H9 (cell line): ENCODE data around the gene REG1A. TPM values are rescaled to one million over a fixed set of nuclear protein-coding genes. Genes with fewer than 3 reads are reported as not detected.

Experiments
- DNase-seq: peaks from one replicate; pipeline ENCODE4 v3.0.0-alpha.2; 2017
- H2AFZ ChIP-seq: one replicate; pipeline ENCODE4 v1.6.1; 2013; ENCODE audit warnings: mild to moderate bottlenecking, low read length, control low read depth, moderate library complexity
- H2AK5ac ChIP-seq: 2 replicates; pipeline ENCODE4 v1.6.1; 2013; ENCODE audit warnings: low read length, control low read depth, mixed read lengths; ENCODE audit not compliant: insufficient read length
- H2BK120ac ChIP-seq: one replicate; pipeline ENCODE4 v1.6.1; 2013; ENCODE audit warnings: low read depth, mild to moderate bottlenecking, low read length, control low read depth, inconsistent platforms; ENCODE audit not compliant: poor library complexity, severe bottlenecking
- H2BK12ac ChIP-seq: 2 replicates; pipeline ENCODE4 v1.6.1; 2013; ENCODE audit warnings: low read length, control low read depth, mixed read lengths, low read depth; ENCODE audit not compliant: insufficient read length
- H2BK15ac ChIP-seq: 2 replicates; pipeline ENCODE4 v1.6.1; 2013; ENCODE audit warnings: low read depth, low read length, control low read depth
- H2BK20ac ChIP-seq: one replicate; pipeline ENCODE4 v1.6.1; 2013; ENCODE audit warnings: low read depth, mild to moderate bottlenecking, low read length, control low read depth, inconsistent platforms; ENCODE audit not compliant: poor library complexity, severe bottlenecking
- H2BK5ac ChIP-seq: 2 replicates; pipeline ENCODE4 v1.6.1; 2013; ENCODE audit warnings: low read length, control low read depth, mixed read lengths; ENCODE audit not compliant: insufficient read length
- H3K14ac ChIP-seq: 2 replicates; pipeline ENCODE4 v1.6.1; 2013; ENCODE audit warnings: low read length, control low read depth; ENCODE audit not compliant: insufficient read depth
- H3K18ac ChIP-seq: 2 replicates; pipeline ENCODE4 v1.6.1; 2013; ENCODE audit warnings: low read depth, mild to moderate bottlenecking, mixed read lengths, low read length, control low read depth; ENCODE audit not compliant: insufficient read length
- H3K23ac ChIP-seq: 2 replicates; pipeline ENCODE4 v1.6.1; 2013; ENCODE audit warnings: low read length, control low read depth, mixed read lengths, low read depth; ENCODE audit not compliant: insufficient read length
- H3K23me2 ChIP-seq: 2 replicates; pipeline ENCODE4 v1.6.1; 2013; ENCODE audit warnings: low read depth, mild to moderate bottlenecking, mixed read lengths, low read length, control low read depth; ENCODE audit not compliant: insufficient read length, poor library complexity, severe bottlenecking
- H3K27ac ChIP-seq: 2 replicates; pipeline ENCODE4 v1.5.1; 2013; ENCODE audit warnings: low read length, control low read depth, mixed read lengths, low read depth; ENCODE audit not compliant: insufficient read length
- H3K27me3 ChIP-seq: 2 replicates; pipeline ENCODE4 v1.6.1; 2013; ENCODE audit warnings: low read length, control low read depth, inconsistent platforms; ENCODE audit not compliant: insufficient read depth
- H3K4ac ChIP-seq: 2 replicates; pipeline ENCODE4 v1.6.1; 2013; ENCODE audit warnings: low read depth, mild to moderate bottlenecking, control low read depth, inconsistent platforms, low read length, moderate library complexity
- H3K4me1 ChIP-seq: 2 replicates; pipeline ENCODE4 v1.6.1; 2013; ENCODE audit warnings: low read length, control low read depth, inconsistent platforms; ENCODE audit not compliant: insufficient read depth
- H3K4me2 ChIP-seq: 2 replicates; pipeline ENCODE4 v1.6.1; 2013; ENCODE audit warnings: low read length, control low read depth, mixed read lengths; ENCODE audit not compliant: insufficient read length, insufficient read depth
- H3K56ac ChIP-seq: 2 replicates; pipeline ENCODE4 v1.6.1; 2013; ENCODE audit warnings: low read depth, mild to moderate bottlenecking, mixed read lengths, low read length, control low read depth; ENCODE audit not compliant: insufficient read length
- H3K79me1 ChIP-seq: 2 replicates; pipeline ENCODE4 v1.6.1; 2013; ENCODE audit warnings: low read depth, mild to moderate bottlenecking, moderate library complexity, low read length, control low read depth, inconsistent platforms; ENCODE audit not compliant: insufficient read depth, poor library complexity, severe bottlenecking
- H3K79me2 ChIP-seq: 2 replicates; pipeline ENCODE4 v1.6.1; 2013; ENCODE audit warnings: low read length, control low read depth, inconsistent platforms; ENCODE audit not compliant: insufficient read depth
- H3K9ac ChIP-seq: 2 replicates; pipeline ENCODE4 v1.6.1; 2013; ENCODE audit warnings: low read length, control low read depth, mixed read lengths; ENCODE audit not compliant: insufficient read length; ENCODE audit errors: extremely low read depth
- H3K9me3 ChIP-seq: one replicate; pipeline ENCODE4 v1.6.1; 2013; ENCODE audit warnings: low read depth, low read length, inconsistent platforms; ENCODE audit not compliant: control insufficient read depth
- H3T11ph ChIP-seq: one replicate; pipeline ENCODE4 v1.6.1; 2013; ENCODE audit warnings: mild to moderate bottlenecking, low read length, control low read depth, inconsistent platforms
- H4K20me1 ChIP-seq: one replicate; pipeline ENCODE4 v1.6.1; 2013; ENCODE audit not compliant: control insufficient read depth, insufficient read length, insufficient read depth
- H4K5ac ChIP-seq: 2 replicates; pipeline ENCODE4 v1.6.1; 2013; ENCODE audit warnings: low read depth, mild to moderate bottlenecking, mixed read lengths, low read length, control low read depth; ENCODE audit not compliant: insufficient read length
- H4K8ac ChIP-seq: replicated peaks from 2 replicates; pipeline ENCODE4 v1.6.1; 2013; ENCODE audit warnings: low read length, control low read depth, mixed read lengths, low read depth; ENCODE audit not compliant: insufficient read length
- H4K91ac ChIP-seq: 2 replicates; pipeline ENCODE4 v1.6.1; 2013; ENCODE audit warnings: low read depth, mild to moderate bottlenecking, moderate library complexity, mixed read lengths, low read length, control low read depth; ENCODE audit not compliant: insufficient read length
- H3K27ac Mint-ChIP-seq, 3 experiments: 2 replicates in 2 of 3; 3 replicates in 1 of 3; pipeline ENCODE4 v1.8.0; 2020 to 2021; ENCODE audit warnings: mixed read lengths in 3 of 3, mild to moderate bottlenecking in 1 of 3, moderate library complexity in 1 of 3
- H3K27me3 Mint-ChIP-seq: 2 replicates; pipeline ENCODE4 v1.8.0; 2021; ENCODE audit warnings: low read depth, mild to moderate bottlenecking, moderate library complexity, mixed read lengths
- H3K36me3 Mint-ChIP-seq, 3 experiments: 2 replicates in 2 of 3; 3 replicates in 1 of 3; pipeline ENCODE4 v1.8.0; 2020 to 2021; ENCODE audit warnings: low read depth in 3 of 3, mixed read lengths in 3 of 3; ENCODE audit not compliant: insufficient read depth in 1 of 3
- H3K4me1 Mint-ChIP-seq, 2 experiments: 2 replicates each; pipeline ENCODE4 v1.8.0; 2020; ENCODE audit warnings: mixed read lengths in 2 of 2
- H3K4me3 Mint-ChIP-seq, 2 experiments: 2 replicates in 1 of 2; 3 replicates in 1 of 2; pipeline ENCODE4 v1.8.0; 2020 to 2021; ENCODE audit warnings: mild to moderate bottlenecking in 2 of 2, mixed read lengths in 2 of 2, moderate library complexity in 1 of 2
- H3K9me3 Mint-ChIP-seq, 2 experiments: 2 replicates in 1 of 2; 3 replicates in 1 of 2; pipeline ENCODE4 v1.8.0; 2020; ENCODE audit warnings: mild to moderate bottlenecking in 2 of 2, mixed read lengths in 2 of 2, moderate library complexity in 1 of 2
- CTCF ChIP-seq: fragments of 200-600 bp; sonication (generic); conservative IDR thresholded peaks from 3 replicates; pipeline ENCODE4 v1.8.0; 2021; ENCODE audit warnings: antibody characterized with exemption, mild to moderate bottlenecking
- WGBS: extraction: QIAGEN DNeasy Blood & Tissue Kit; methylation state at CpG from one replicate; pipeline ENCODE4 v1.1.7; 2013; ENCODE audit warnings: missing lambda C conversion rate, low lambda C conversion rate, mixed read lengths; ENCODE audit not compliant: insufficient read length; ENCODE audit errors: extremely low coverage; 5-methylcytosine and 5-hydroxymethylcytosine counted together
- total RNA-seq: library from RNA; stranded (reverse); gene quantifications from 2 replicates; pipeline ENCODE4 v1.2.1, GENCODE V29; 2021

REG1A gene
- total RNA-seq, 1 experiment from 2014 or later = not detected

- H3K9me3 Mint-ChIP-seq = peaks cover 9 to 15% of the 10 kb centered on the region in 2 experiments; a peak in 4 of 5 replicates
- peaks cover 8% of the 10 kb centered on the region in 2 experiments for H3K4me1 Mint-ChIP-seq
- H3K36me3 Mint-ChIP-seq = no peaks in the 10 kb centered on the region; a peak in 1 of 7 replicates
- Histone ChIP-seq H3K27ac (no peak overlapping the region), H3K9me3 (no peaks in the 10 kb centered on the region), H3K4ac (no peak overlapping the region), H3K4me2 (no peak overlapping the region), H4K20me1 (no peaks in the 10 kb centered on the region), H3K14ac (no peak overlapping the region), H3K4me1 (no peaks in the 10 kb centered on the region), H3K79me2 (no peaks in the 10 kb centered on the region), H3K9ac (no peak overlapping the region), H3K56ac (no peak overlapping the region), H2BK120ac (no peak overlapping the region), H2BK15ac (no peak overlapping the region), H3K23me2 (no peaks in the 10 kb centered on the region), H2BK12ac (no peak overlapping the region), H3K18ac (no peak overlapping the region), H2BK5ac (no peak overlapping the region), H3T11ph (no peak overlapping the region), H4K91ac (no peak overlapping the region), H2BK20ac (no peak overlapping the region), H3K23ac (no peak overlapping the region), H4K5ac (no peak overlapping the region), H2AK5ac (no peak overlapping the region), H2AFZ (no peak overlapping the region), H4K8ac (no peak overlapping the region), H3K27me3 (no peaks in the 10 kb centered on the region), H3K79me1 (no peaks in the 10 kb centered on the region)
- no CpG with 5 or more reads among the region's 5 CpGs for WGBS
- peaks cover 2% of the 10 kb centered on the region for H3K27me3 Mint-ChIP-seq
- no peak overlapping the region for H3K27ac Mint-ChIP-seq
- no peak for DNase-seq
- no peak overlapping the region for H3K4me3 Mint-ChIP-seq
- no peak for TF ChIP-seq CTCF
Observed at GRCh38 chr2:79082987-79083386, 37.3 kb upstream of the REG1A start.
